ENCODE measurements around the gene PRKAG2.

Gene PRKAG2

GRCh38 chr7:151623766-151624165 lies 253.1 kb downstream of the PRKAG2 start:
- TF ChIP-seq CTCF (IDR thresholded peaks at IDR 0.05), result no peak
- H3K27me3 ChIP-seq, result no peaks in the 10 kb centered on the region
- no peaks in the 10 kb centered on the region for H3K9me3 ChIP-seq
- H3K4me1 ChIP-seq (ENCODE audit: control insufficient read depth in 1 of 2, insufficient read depth in 1 of 2, low read depth in 1 of 2, low read length in 1 of 2), result no peaks in the 10 kb centered on the region
- H3K4me3 ChIP-seq (ENCODE audit: low read depth in 1 of 2, low read length in 1 of 2), result no peak overlapping the region
- H3K27ac ChIP-seq, result no peak overlapping the region
- H3K36me3 ChIP-seq, result no peaks in the 10 kb centered on the region

DNA sequence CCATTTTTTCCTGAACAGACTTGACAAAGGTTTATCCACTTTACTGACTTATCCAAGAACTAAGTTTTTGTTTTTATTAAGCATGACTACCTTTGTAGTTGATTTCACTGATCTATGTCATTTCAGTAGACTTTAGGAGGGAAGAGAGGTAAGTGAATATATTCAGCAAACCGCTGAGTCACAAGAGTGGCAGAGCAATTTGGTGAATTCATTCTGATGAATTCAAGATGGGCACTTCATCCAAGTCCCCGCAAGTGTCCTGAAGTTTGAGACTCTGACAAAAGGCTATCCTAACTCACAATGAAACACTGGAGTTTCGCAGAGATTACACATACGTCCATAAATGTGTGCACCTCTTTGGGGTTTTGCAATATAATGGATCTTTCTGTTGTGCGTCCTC lies 255.0 kb downstream of the PRKAG2 start:
- no peaks in the 10 kb centered on the region for H3K9me3 ChIP-seq
- H3K4me1 ChIP-seq (ENCODE audit: control insufficient read depth in 1 of 2, insufficient read depth in 1 of 2, low read depth in 1 of 2, low read length in 1 of 2), result no peaks in the 10 kb centered on the region
- no peaks in the 10 kb centered on the region for H3K27me3 ChIP-seq
- no peaks in the 10 kb centered on the region for H3K36me3 ChIP-seq
- no peak for TF ChIP-seq CTCF (IDR thresholded peaks at IDR 0.05)
- no peak overlapping the region for H3K4me3 ChIP-seq (ENCODE audit: low read depth in 1 of 2, low read length in 1 of 2)
- no peak overlapping the region for H3K27ac ChIP-seq

- Histone ChIP-seq H3K9me3 (no peaks in the 10 kb centered on the region), H3K27ac (no peak overlapping the region), H3K36me3 (no peaks in the 10 kb centered on the region), H3K27me3 (no peaks in the 10 kb centered on the region), H3K4me3 (ENCODE audit: low read depth in 1 of 2, low read length in 1 of 2) (no peak overlapping the region), H3K4me1 (ENCODE audit: control insufficient read depth in 1 of 2, insufficient read depth in 1 of 2, low read depth in 1 of 2, low read length in 1 of 2) (no peaks in the 10 kb centered on the region)
- no peak for TF ChIP-seq CTCF (IDR thresholded peaks at IDR 0.05)
These were observed 260.3 kb downstream of the PRKAG2 start for GRCh38 chr7:151616443-151617213.

GRCh38 chr7:151615784-151616183 lies 261.1 kb downstream of the PRKAG2 start:
- H3K9me3 ChIP-seq, result no peaks in the 10 kb centered on the region
- no peak for TF ChIP-seq CTCF (IDR thresholded peaks at IDR 0.05)
- no peaks in the 10 kb centered on the region for H3K4me1 ChIP-seq (ENCODE audit: control insufficient read depth in 1 of 2, insufficient read depth in 1 of 2, low read depth in 1 of 2, low read length in 1 of 2)
- no peaks in the 10 kb centered on the region for H3K36me3 ChIP-seq
- H3K27me3 ChIP-seq, result no peaks in the 10 kb centered on the region
- no peak overlapping the region for H3K27ac ChIP-seq
- no peak overlapping the region for H3K4me3 ChIP-seq (ENCODE audit: low read depth in 1 of 2, low read length in 1 of 2)

- Histone ChIP-seq H3K27ac (no peak overlapping the region), H3K4me3 (ENCODE audit: low read depth in 1 of 2, low read length in 1 of 2) (no peak overlapping the region), H3K27me3 (no peaks in the 10 kb centered on the region), H3K9me3 (no peaks in the 10 kb centered on the region), H3K36me3 (no peaks in the 10 kb centered on the region), H3K4me1 (ENCODE audit: control insufficient read depth in 1 of 2, insufficient read depth in 1 of 2, low read depth in 1 of 2, low read length in 1 of 2) (no peaks in the 10 kb centered on the region)
- no peak for TF ChIP-seq CTCF (IDR thresholded peaks at IDR 0.05)
These were observed 261.9 kb downstream of the PRKAG2 start for GRCh38 chr7:151615058-151615457.

Data from neutrophil (primary cell).